K562 (cell line): Measurements from ENCODE around the gene ZFAND2A. TPM values are rescaled to one million over a fixed set of nuclear protein-coding genes. Genes with fewer than 3 reads are reported as not detected.

Experiments
- CBX1 ChIP-seq: sonication (generic); IDR thresholded peaks from 2 replicates; pipeline ENCODE4 v1.6.1; 2016; ENCODE audit warnings: antibody characterized with exemption, low read depth, mild to moderate bottlenecking
- JUND ChIP-seq, 2 experiments: IDR thresholded peaks; 2 replicates in 1 of 2; 3 replicates in 1 of 2; pipeline ENCODE4 v1.6.1; 2011; ENCODE audit warnings: borderline replicate concordance in 2 of 2, low read depth in 2 of 2, low read length in 2 of 2, improper control_type of control experiment in 1 of 2, missing biosample characterization in 1 of 2, missing genetic modification characterization in 1 of 2, missing genetic modification reagents in 1 of 2
- MCM5 ChIP-seq: fragments of 450-650 bp; IDR thresholded peaks from 2 replicates; pipeline ENCODE4 v1.6.1; 2016; ENCODE audit warnings: low read depth
- MGA ChIP-seq: fragments of 450-650 bp; IDR thresholded peaks from 2 replicates; pipeline ENCODE4 v1.6.1; 2016; ENCODE audit warnings: mild to moderate bottlenecking, moderate library complexity
- PKNOX1 ChIP-seq: fragments of 450-650 bp; IDR thresholded peaks from 2 replicates; pipeline ENCODE4 v1.6.1; 2016
- PTBP1 ChIP-seq: fragments of 200-400 bp; formaldehyde crosslinking; IDR thresholded peaks from 2 replicates; pipeline ENCODE4 v1.6.1; 2017; ENCODE audit warnings: low read depth, low read length
- RBFOX2 ChIP-seq: fragments of 200-400 bp; formaldehyde crosslinking; IDR thresholded peaks from 2 replicates; pipeline ENCODE4 v1.6.1; 2017; ENCODE audit warnings: low read depth, mild to moderate bottlenecking, low read length, moderate library complexity
- ZNF518B ChIP-seq: fragments of 250-450 bp; sonication (Bioruptor Pico); IDR thresholded peaks from 2 replicates; pipeline ENCODE4 v1.5.0; 2021; ENCODE audit warnings: mild to moderate bottlenecking, moderate library complexity
- polyA plus RNA-seq, 8 experiments: library from polyadenylated mRNA; depleted of rRNA in 4 of 8; stranded (reverse) in 5 of 8; unstranded in 3 of 8; fragments of >200 nt; fragmentation: Nextera tagmentation in 2 of 8; fragmentation: Illumina TruSeq in 1 of 8; extraction: Ambion mirVana in 2 of 8; extraction: Trizol in 1 of 8; gene quantifications; 2 replicates each; pipeline versions ENCODE4 v1.2.1 to v1.2.3, GENCODE V29; 2011 to 2014; ENCODE audit warnings: inconsistent platforms in 1 of 8, missing spikeins in 1 of 8
- total RNA-seq, 7 experiments: library from RNA; depleted of rRNA in 6 of 7; stranded (reverse); fragments of >200 nt in 6 of 7; fragmentation: Illumina TruSeq in 2 of 7; extraction: Trizol in 2 of 7; gene quantifications; 2 replicates each; pipeline versions ENCODE4 v1.2.1 to v1.2.3, GENCODE V29; 2011 to 2021; ENCODE audit warnings: low replicate concordance in 1 of 7

ZFAND2A gene
- total and polyA plus RNA-seq, 9 of the 15 experiments (the other 6 are each of a cell fraction or from before 2014, with no cell fraction given): 16.8 to 56.8 (median 26.1) TPM

- TF ChIP-seq MCM5: no peak
- TF ChIP-seq RBFOX2: peak; percentile 81
- 0 out of 2 replicates have a peak, but pooled peaks have one; percentile 32 for TF ChIP-seq CBX1
- peak; percentile 51 for TF ChIP-seq JUND (IDR thresholded peaks at IDR 0.05; ENCODE audit: borderline replicate concordance, low read depth, low read length)
- TF ChIP-seq JUND (tag; IDR thresholded peaks at IDR 0.05; ENCODE audit: borderline replicate concordance, low read depth, low read length): no peak; the same call in 2 of the 3 replicates
- TF ChIP-seq PKNOX1: peak; percentile 23; the same call in 1 of the 2 replicates
- no peak for TF ChIP-seq ZNF518B (CRISPR knock-in tag)
- no peak for TF ChIP-seq PTBP1
- TF ChIP-seq MGA: 0 out of 2 replicates have a peak, but pooled peaks have one; percentile 16
Observed at GRCh38 chr7:1169409-1170368, 9.7 kb upstream of the ZFAND2A start (continued).
